GM23248 (cell line): ENCODE measurements around the gene MEG3.

ENCODE experiments used
- EZH2 ChIP-seq: fragments of 200-600 bp; sonication (generic); IDR thresholded peaks from 2 replicates; pipeline ENCODE4 v1.6.1; 2018; ENCODE audit warnings: antibody characterized with exemption, mild to moderate bottlenecking; ENCODE audit not compliant: insufficient read depth, poor library complexity, severe bottlenecking
- EZH2phosphoT487 ChIP-seq: fragments of 200-600 bp; sonication (generic); IDR thresholded peaks from 2 replicates; pipeline ENCODE4 v1.6.1; 2018; ENCODE audit warnings: antibody characterized with exemption, moderate library complexity, mild to moderate bottlenecking, low read depth; ENCODE audit not compliant: insufficient read depth

- TF ChIP-seq EZH2 (no peak), EZH2phosphoT487 (no peak)
These were observed 66.7 kb downstream of the MEG3 start for GRCh38 chr14:100892496-100893227.
